Measurements from ENCODE around the gene DPP3. TPM values are rescaled to one million over a fixed set of nuclear protein-coding genes. Genes with fewer than 3 reads are reported as not detected.

DPP3 gene
- total RNA-seq, 1 experiment from 2014 or later, result 55.6 TPM

GRCh38 chr11:66547662-66548009, 67.4 kb downstream of the DPP3 start:
- Histone ChIP-seq H3K9ac (ENCODE audit: low read length) (no peak overlapping the region), H3K36me3 (ENCODE audit: control insufficient read depth in 1 of 2, insufficient read depth in 2 of 2, low read length in 2 of 2) (no peaks in the 10 kb centered on the region), H3K27ac (ENCODE audit: low read depth, low read length) (no peak overlapping the region), H3K27me3 (ENCODE audit: insufficient read depth, low read length) (no peaks in the 10 kb centered on the region), H3K79me2 (ENCODE audit: insufficient read depth, low read length) (no peaks in the 10 kb centered on the region), H3K4me3 (replicated peaks in 1 of 2; ENCODE audit: low read depth in 1 of 2, low read length in 2 of 2) (no peak overlapping the region), H2AFZ (ENCODE audit: low read depth, low read length, poor library complexity, severe bottlenecking) (no peak overlapping the region), H3K9me2 (ENCODE audit: insufficient read depth) (no peaks in the 10 kb centered on the region), H4K20me1 (ENCODE audit: insufficient read depth) (no peaks in the 10 kb centered on the region), H3K4me2 (ENCODE audit: low read length) (no peak overlapping the region), H3K4me1 (ENCODE audit: control insufficient read depth in 1 of 2, insufficient read depth in 2 of 2, low read length in 2 of 2) (peaks cover 0 to 12% of the 10 kb centered on the region in 2 experiments; a peak in 2 of 4 replicates), H3K9me3 (ENCODE audit: control insufficient read depth in 1 of 2, insufficient read depth in 1 of 2, low read depth in 1 of 2, low read length in 2 of 2) (no peaks in the 10 kb centered on the region)
- ChIA-PET POLR2A (no interaction called here), RAD21 (ENCODE audit: low non-redundant PET in 1 of 2, low total read pairs in 2 of 2, uncharacterized antibody in 2 of 2, unreplicated experiment in 2 of 2) (no interaction called here), CTCF (no interaction called here)
- TF ChIP-seq EZH2 (IDR thresholded peaks at IDR 0.05) (no peak), MAX (IDR thresholded peaks at IDR 0.05) (no peak), SIN3A (IDR thresholded peaks at IDR 0.05; ENCODE audit: low read depth) (no peak), ELF1 (IDR thresholded peaks at IDR 0.05; ENCODE audit: borderline replicate concordance, low read depth) (no peak), SRF (IDR thresholded peaks at IDR 0.05; ENCODE audit: low read depth) (no peak), ZFX (IDR thresholded peaks at IDR 0.05) (no peak), EZH2phosphoT487 (IDR thresholded peaks at IDR 0.05; ENCODE audit: borderline replicate concordance) (no peak), POLR2AphosphoS5 (IDR thresholded peaks at IDR 0.05; ENCODE audit: low read depth, low read length) (no peak), CEBPB (IDR thresholded peaks at IDR 0.05; ENCODE audit: low read depth) (no peak), ZNF274 (IDR thresholded peaks at IDR 0.05; ENCODE audit: low read depth, low read length) (no peak), YY1 (IDR thresholded peaks at IDR 0.05; ENCODE audit: extremely low read depth, insufficient replicate concordance, low read depth, low read length) (no peak), EGR1 (IDR thresholded peaks at IDR 0.05; ENCODE audit: low read depth) (no peak), POLR2A (IDR thresholded peaks at IDR 0.05; ENCODE audit: borderline replicate concordance, extremely low read depth, insufficient read depth, insufficient read length) (no peak), CTCF (IDR thresholded peaks at IDR 0.05 in 2 of 3, conservative IDR thresholded peaks at IDR 0.05 in 1 of 3; ENCODE audit: borderline replicate concordance in 1 of 3, insufficient read depth in 1 of 3, low read depth in 2 of 3, low read length in 2 of 3) (no peak), REST (IDR thresholded peaks at IDR 0.05; ENCODE audit: low read depth) (no peak), CBX3 (IDR thresholded peaks at IDR 0.05; ENCODE audit: low read depth) (no peak)
- TF ChIP-seq, protein P1, sequence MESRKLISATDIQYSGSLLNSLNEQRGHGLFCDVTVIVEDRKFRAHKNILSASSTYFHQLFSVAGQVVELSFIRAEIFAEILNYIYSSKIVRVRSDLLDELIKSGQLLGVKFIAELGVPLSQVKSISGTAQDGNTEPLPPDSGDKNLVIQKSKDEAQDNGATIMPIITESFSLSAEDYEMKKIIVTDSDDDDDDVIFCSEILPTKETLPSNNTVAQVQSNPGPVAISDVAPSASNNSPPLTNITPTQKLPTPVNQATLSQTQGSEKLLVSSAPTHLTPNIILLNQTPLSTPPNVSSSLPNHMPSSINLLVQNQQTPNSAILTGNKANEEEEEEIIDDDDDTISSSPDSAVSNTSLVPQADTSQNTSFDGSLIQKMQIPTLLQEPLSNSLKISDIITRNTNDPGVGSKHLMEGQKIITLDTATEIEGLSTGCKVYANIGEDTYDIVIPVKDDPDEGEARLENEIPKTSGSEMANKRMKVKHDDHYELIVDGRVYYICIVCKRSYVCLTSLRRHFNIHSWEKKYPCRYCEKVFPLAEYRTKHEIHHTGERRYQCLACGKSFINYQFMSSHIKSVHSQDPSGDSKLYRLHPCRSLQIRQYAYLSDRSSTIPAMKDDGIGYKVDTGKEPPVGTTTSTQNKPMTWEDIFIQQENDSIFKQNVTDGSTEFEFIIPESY (IDR thresholded peaks at IDR 0.05; ENCODE audit: extremely low read depth, insufficient replicate concordance, low read length), result no peak
- TF ChIP-seq, protein P2, sequence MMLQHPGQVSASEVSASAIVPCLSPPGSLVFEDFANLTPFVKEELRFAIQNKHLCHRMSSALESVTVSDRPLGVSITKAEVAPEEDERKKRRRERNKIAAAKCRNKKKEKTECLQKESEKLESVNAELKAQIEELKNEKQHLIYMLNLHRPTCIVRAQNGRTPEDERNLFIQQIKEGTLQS (IDR thresholded peaks at IDR 0.05), result no peak
- DNase-seq (ENCODE audit: low read depth, low spot score) (no peak), ATAC-seq (no peak)
- intact Hi-C loops (cut with micrococcal nuclease), result no loop called here
- no TSS peak for BruUV-seq (replicated peaks)
